HepG2 (cell line): Measurements from ENCODE around the gene ZNF556. TPM values are rescaled to one million over a fixed set of nuclear protein-coding genes. Genes with fewer than 3 reads are reported as not detected.

Experiments
- ADNP ChIP-seq: sonication (generic); formaldehyde crosslinking; IDR thresholded peaks from 2 replicates; pipeline ENCODE4 v1.4.0; 2020; ENCODE audit warnings: missing genetic modification reagents
- AGO1 ChIP-seq: fragments of 200-400 bp; formaldehyde crosslinking; IDR thresholded peaks from 2 replicates; pipeline ENCODE4 v1.6.1; 2017; ENCODE audit warnings: mild to moderate bottlenecking, low read depth, low read length, moderate library complexity; ENCODE audit not compliant: poor library complexity, severe bottlenecking
- IKZF1 ChIP-seq: fragments of 450-650 bp; IDR thresholded peaks from 2 replicates; pipeline ENCODE4 v1.7.1; 2016
- IRF2 ChIP-seq: IDR thresholded peaks from 2 replicates; pipeline ENCODE4 v1.6.1; 2018; ENCODE audit warnings: missing genetic modification reagents, missing compliant biosample characterization
- KLF16 ChIP-seq, 2 experiments: sonication (generic) in 1 of 2; formaldehyde crosslinking in 1 of 2; IDR thresholded peaks; 2 replicates each; pipeline versions ENCODE4 v1.6.1 to v1.8.0; 2016 to 2023; ENCODE audit warnings: missing genetic modification reagents in 2 of 2, missing compliant biosample characterization in 1 of 2
- MTF2 ChIP-seq: sonication (generic); formaldehyde crosslinking; IDR thresholded peaks from 2 replicates; pipeline ENCODE4 v1.5.0; 2020; ENCODE audit warnings: missing genetic modification reagents, borderline replicate concordance
- NRL ChIP-seq: sonication (generic); formaldehyde crosslinking; IDR thresholded peaks from 2 replicates; pipeline ENCODE4 v1.5.0; 2020; ENCODE audit warnings: missing genetic modification reagents, mild to moderate bottlenecking, moderate library complexity, borderline replicate concordance
- PAX8 ChIP-seq: sonication (generic); formaldehyde crosslinking; IDR thresholded peaks from 2 replicates; pipeline ENCODE4 v1.8.0; 2022; ENCODE audit warnings: mild to moderate bottlenecking, missing genetic modification reagents, borderline replicate concordance
- RCOR2 ChIP-seq: IDR thresholded peaks from 2 replicates; pipeline ENCODE4 v1.6.1; 2016; ENCODE audit warnings: missing biosample characterization, missing genetic modification reagents
- RFXANK ChIP-seq: IDR thresholded peaks from 2 replicates; pipeline ENCODE4 v1.6.1; 2016
- STAG1 ChIP-seq: sonication (generic); formaldehyde crosslinking; IDR thresholded peaks from 2 replicates; pipeline ENCODE4 v1.4.0; 2020; ENCODE audit warnings: missing genetic modification reagents
- TAF1 ChIP-seq: sonication (generic); formaldehyde crosslinking; IDR thresholded peaks from 2 replicates; pipeline ENCODE4 v1.4.0; 2020; ENCODE audit warnings: missing genetic modification reagents
- ZIK1 ChIP-seq: sonication (generic); formaldehyde crosslinking; IDR thresholded peaks from 2 replicates; pipeline ENCODE4 v1.5.0; 2020; ENCODE audit warnings: mild to moderate bottlenecking, low read depth, missing genetic modification reagents, borderline replicate concordance
- ZMYM2 ChIP-seq: sonication (generic); formaldehyde crosslinking; IDR thresholded peaks from 2 replicates; pipeline ENCODE4 v1.8.0; 2022; ENCODE audit warnings: mild to moderate bottlenecking, missing genetic modification reagents
- ZNF17 ChIP-seq: sonication (generic); formaldehyde crosslinking; IDR thresholded peaks from 2 replicates; pipeline ENCODE4 v1.5.0; 2020; ENCODE audit warnings: mild to moderate bottlenecking, missing genetic modification reagents
- ZNF3 ChIP-seq: IDR thresholded peaks from 2 replicates; pipeline ENCODE4 v1.7.0; 2017; ENCODE audit warnings: inconsistent platforms
- ZNF543 ChIP-seq: sonication (generic); formaldehyde crosslinking; IDR thresholded peaks from 2 replicates; pipeline ENCODE4 v1.4.0; 2020; ENCODE audit warnings: mild to moderate bottlenecking, missing genetic modification reagents
- ZNF564 ChIP-seq: sonication (generic); formaldehyde crosslinking; IDR thresholded peaks from 2 replicates; pipeline ENCODE4 v1.8.1; 2023; ENCODE audit warnings: mild to moderate bottlenecking, missing genetic modification reagents
- ZNF607 ChIP-seq: sonication (generic); formaldehyde crosslinking; IDR thresholded peaks from 2 replicates; pipeline ENCODE4 v1.5.1; 2020; ENCODE audit warnings: missing genetic modification reagents, mild to moderate bottlenecking, borderline replicate concordance
- ZNF781 ChIP-seq: sonication (generic); formaldehyde crosslinking; IDR thresholded peaks from 2 replicates; pipeline ENCODE4 v1.5.1; 2020; ENCODE audit warnings: borderline replicate concordance, mild to moderate bottlenecking, missing genetic modification reagents; ENCODE audit errors: not compliant biosample characterization
- ZUFSP ChIP-seq: sonication (generic); formaldehyde crosslinking; IDR thresholded peaks from 2 replicates; pipeline ENCODE4 v1.9.0; 2021; ENCODE audit warnings: missing genetic modification reagents, mild to moderate bottlenecking, borderline replicate concordance
- ZZZ3 ChIP-seq: sonication (generic); formaldehyde crosslinking; IDR thresholded peaks from 2 replicates; pipeline ENCODE4 v1.4.0; 2020; ENCODE audit warnings: missing genetic modification reagents, mild to moderate bottlenecking, borderline replicate concordance
- polyA plus RNA-seq, 8 experiments: library from polyadenylated mRNA; depleted of rRNA in 3 of 8; stranded (reverse) in 7 of 8; unstranded in 1 of 8; fragments of >200 nt; fragmentation: Illumina TruSeq in 4 of 8; extraction: Trizol in 4 of 8; gene quantifications; 2 replicates each; pipeline versions ENCODE4 v1.2.1 to v1.2.3, GENCODE V29; 2011 to 2016; ENCODE audit warnings: low read depth in 4 of 8, missing spikeins in 1 of 8, mixed read lengths in 1 of 8; ENCODE audit not compliant: insufficient read depth in 1 of 8
- total RNA-seq, 5 experiments: library from RNA; depleted of rRNA; stranded (reverse); fragments of >200 nt; fragmentation: Illumina TruSeq; extraction: Trizol; gene quantifications; 2 replicates each; pipeline ENCODE4 v1.2.3, GENCODE V29; 2016; ENCODE audit warnings: low read depth in 1 of 5
- TF ChIP-seq, protein P1 (sequence below): sonication (generic); formaldehyde crosslinking; IDR thresholded peaks from 2 replicates; pipeline ENCODE4 v1.4.0; 2020; ENCODE audit warnings: missing genetic modification reagents, borderline replicate concordance
- TF ChIP-seq, protein P2 (sequence below): IDR thresholded peaks from 2 replicates; pipeline ENCODE4 v1.6.1; 2018; ENCODE audit warnings: missing genetic modification reagents

The ZNF556 gene
- total and polyA plus RNA-seq, 2 of the 13 experiments (the other 11 are each of a cell fraction or from before 2014, with no cell fraction given): 4.2 to 28.6 TPM

DNA sequence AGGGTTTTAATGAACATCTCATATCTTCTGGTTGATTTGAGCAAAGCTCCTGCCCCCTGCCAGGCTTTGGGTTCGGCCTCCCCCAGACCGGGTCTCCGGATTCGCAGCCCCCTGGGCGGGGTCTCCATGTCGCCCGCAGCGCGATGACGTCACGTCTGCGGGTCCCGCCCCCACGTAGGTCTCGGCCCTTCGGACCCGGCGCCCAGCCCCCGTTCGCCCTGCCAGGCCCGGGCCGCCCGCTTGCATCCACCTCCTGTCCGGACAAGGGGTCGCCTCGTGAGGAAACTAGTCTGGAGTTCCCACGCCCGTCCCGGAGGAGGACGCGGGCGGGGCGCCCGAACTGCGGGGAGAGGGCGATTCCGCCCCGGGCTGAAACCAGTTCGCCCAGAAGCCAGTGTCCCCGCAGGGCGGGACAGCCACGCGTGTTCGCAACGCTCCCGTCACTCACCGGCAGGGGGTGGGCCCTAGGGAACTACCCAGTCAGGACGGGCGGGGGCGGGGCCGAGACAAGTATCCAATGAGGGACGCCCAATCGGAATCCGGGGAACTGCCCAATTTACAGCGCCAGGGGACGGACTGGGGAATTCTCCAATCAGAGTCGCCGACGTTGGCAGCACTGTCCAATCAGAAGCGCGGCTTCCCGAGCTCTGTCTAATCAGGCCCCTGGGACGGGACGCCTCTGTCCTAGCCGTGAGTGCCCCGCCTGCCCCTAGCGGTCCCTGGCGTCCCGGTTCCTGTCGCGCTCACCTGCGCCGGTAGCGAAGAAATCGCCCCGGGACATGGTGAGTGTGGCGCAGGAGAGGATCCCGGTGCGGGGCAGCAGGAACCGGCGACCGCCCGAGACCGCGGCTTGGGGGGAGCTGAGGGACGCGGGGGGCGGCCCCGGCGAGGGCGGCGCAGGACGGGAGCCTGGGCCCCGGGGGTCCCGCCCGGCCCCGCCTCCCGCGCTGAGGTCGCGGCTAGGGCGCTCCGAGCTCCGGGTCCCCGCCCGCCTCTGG lies 26.0 kb upstream of the ZNF556 start, which contains the start of gene ZNF555 (continued):
- TF ChIP-seq KLF16 (CRISPR knock-in tag; IDR thresholded peaks at IDR 0.05) (peak in 1 of 2 experiments; percentile 64; a peak in 1 of 4 replicates), ZNF607 (CRISPR knock-in tag) (peak; percentile 74; the same call in 1 of the 2 replicates), IKZF1 (no peak), TAF1 (CRISPR knock-in tag) (peak; percentile 73), ZNF781 (CRISPR knock-in tag) (peak; percentile 61), ZMYM2 (CRISPR knock-in tag) (peak; percentile 96), MTF2 (peak; percentile 72; the same call in 1 of the 2 replicates), ZUFSP (no peak), NRL (CRISPR knock-in tag) (peak; percentile 49; the same call in 1 of the 2 replicates), ZNF543 (peak; percentile 91; the same call in 1 of the 2 replicates), RFXANK (CRISPR knock-in tag) (no peak), RCOR2 (CRISPR knock-in tag) (0 out of 2 replicates have a peak, but pooled peaks have one; percentile 25), PAX8 (peak; percentile 84; the same call in 1 of the 2 replicates), STAG1 (CRISPR knock-in tag) (peak; percentile 29; the same call in 1 of the 2 replicates), ZIK1 (0 out of 2 replicates have a peak, but pooled peaks have one; percentile 34), AGO1 (no peak), IRF2 (CRISPR knock-in tag) (peak; percentile 16; the same call in 1 of the 2 replicates), ADNP (CRISPR knock-in tag) (0 out of 2 replicates have a peak, but pooled peaks have one; percentile 37), ZZZ3 (no peak), ZNF3 (no peak), ZNF564 (CRISPR knock-in tag) (peak; percentile 46; the same call in 1 of the 2 replicates), ZNF17 (CRISPR knock-in tag) (no peak)
- TF ChIP-seq, protein P1, sequence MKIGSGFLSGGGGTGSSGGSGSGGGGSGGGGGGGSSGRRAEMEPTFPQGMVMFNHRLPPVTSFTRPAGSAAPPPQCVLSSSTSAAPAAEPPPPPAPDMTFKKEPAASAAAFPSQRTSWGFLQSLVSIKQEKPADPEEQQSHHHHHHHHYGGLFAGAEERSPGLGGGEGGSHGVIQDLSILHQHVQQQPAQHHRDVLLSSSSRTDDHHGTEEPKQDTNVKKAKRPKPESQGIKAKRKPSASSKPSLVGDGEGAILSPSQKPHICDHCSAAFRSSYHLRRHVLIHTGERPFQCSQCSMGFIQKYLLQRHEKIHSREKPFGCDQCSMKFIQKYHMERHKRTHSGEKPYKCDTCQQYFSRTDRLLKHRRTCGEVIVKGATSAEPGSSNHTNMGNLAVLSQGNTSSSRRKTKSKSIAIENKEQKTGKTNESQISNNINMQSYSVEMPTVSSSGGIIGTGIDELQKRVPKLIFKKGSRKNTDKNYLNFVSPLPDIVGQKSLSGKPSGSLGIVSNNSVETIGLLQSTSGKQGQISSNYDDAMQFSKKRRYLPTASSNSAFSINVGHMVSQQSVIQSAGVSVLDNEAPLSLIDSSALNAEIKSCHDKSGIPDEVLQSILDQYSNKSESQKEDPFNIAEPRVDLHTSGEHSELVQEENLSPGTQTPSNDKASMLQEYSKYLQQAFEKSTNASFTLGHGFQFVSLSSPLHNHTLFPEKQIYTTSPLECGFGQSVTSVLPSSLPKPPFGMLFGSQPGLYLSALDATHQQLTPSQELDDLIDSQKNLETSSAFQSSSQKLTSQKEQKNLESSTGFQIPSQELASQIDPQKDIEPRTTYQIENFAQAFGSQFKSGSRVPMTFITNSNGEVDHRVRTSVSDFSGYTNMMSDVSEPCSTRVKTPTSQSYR: peak; percentile 23; the same call in 1 of the 2 replicates
- TF ChIP-seq, protein P2, sequence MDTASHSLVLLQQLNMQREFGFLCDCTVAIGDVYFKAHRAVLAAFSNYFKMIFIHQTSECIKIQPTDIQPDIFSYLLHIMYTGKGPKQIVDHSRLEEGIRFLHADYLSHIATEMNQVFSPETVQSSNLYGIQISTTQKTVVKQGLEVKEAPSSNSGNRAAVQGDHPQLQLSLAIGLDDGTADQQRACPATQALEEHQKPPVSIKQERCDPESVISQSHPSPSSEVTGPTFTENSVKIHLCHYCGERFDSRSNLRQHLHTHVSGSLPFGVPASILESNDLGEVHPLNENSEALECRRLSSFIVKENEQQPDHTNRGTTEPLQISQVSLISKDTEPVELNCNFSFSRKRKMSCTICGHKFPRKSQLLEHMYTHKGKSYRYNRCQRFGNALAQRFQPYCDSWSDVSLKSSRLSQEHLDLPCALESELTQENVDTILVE (CRISPR knock-in tag): peak; percentile 56; the same call in 1 of the 2 replicates
